Pancreas (tissue), 10 donors: ENCODE results near the gene CRIM1. TPM values are rescaled to one million over a fixed set of nuclear protein-coding genes. Genes with fewer than 3 reads are reported as not detected.

Source experiments
- ATAC-seq, 4 donors: fragments of 200-7000 bp; cut with Tn5 transposase; one replicate each; pipeline versions ENCODE4 v1.8.0 to v1.9.1; 2020; ENCODE audit warnings: mild to moderate bottlenecking in 4 of 4, moderate library complexity in 4 of 4
- DNase-seq, 6 donors: peaks; one replicate each; pipeline ENCODE4 v3.0.0-alpha.2; 2020
- FAIRE-seq: peaks from 2 replicates; lab custom pipeline; 2012; peaks lifted over from hg19 to GRCh38; lab: Jason Lieb, UNC
- H3K27ac ChIP-seq, 4 donors: fragments of 200-600 bp; sonication (generic); 1 replicate in 3 of 4; 2 replicates in 1 of 4; pipeline versions ENCODE4 v1.5.0 to v1.8.0; 2020
- H3K27me3 ChIP-seq, 4 donors: fragments of 200-600 bp; one replicate each; pipeline ENCODE4 v1.8.0; 2021
- H3K36me3 ChIP-seq, 3 donors: fragments of 200-600 bp; sonication (generic) in 1 of 3; one replicate each; pipeline versions ENCODE4 v1.5.0 to v1.8.0; 2020 to 2021
- H3K4me1 ChIP-seq, 3 donors: fragments of 200-600 bp; one replicate each; pipeline ENCODE4 v1.8.0; 2021
- H3K4me3 ChIP-seq, 4 donors: fragments of 200-600 bp; sonication (generic) in 2 of 4; one replicate each; pipeline versions ENCODE4 v1.5.0 to v1.8.0; 2020 to 2021
- H3K9me3 ChIP-seq, 4 donors: fragments of 200-600 bp; one replicate each; pipeline ENCODE4 v1.8.0; 2021
- WGBS, 2 donors: extraction: QIAGEN DNeasy Blood & Tissue Kit; methylation state at CpG; one replicate each; pipeline ENCODE4 v1.1.7; 2013; 5-methylcytosine and 5-hydroxymethylcytosine counted together
- intact Hi-C, 3 donors: fragments of 100-400 bp; cut with DNase I; formaldehyde crosslinking; loops; one replicate each; pipeline versions ENCODE4 v1.11.1 to v1.14.2; 2022
- polyA plus RNA-seq, 2 donors: library from polyadenylated mRNA; stranded (reverse); fragments of 200-250 nt; gene quantifications; one replicate each; pipeline ENCODE4 v1.2.3, GENCODE V29; 2013
- total RNA-seq, 6 donors: library from RNA; stranded (reverse); fragmentation: NEBNext Ultra II Directional in 4 of 6; extraction: Animal tissue kit (Norgen Biotek cat#: 25700) in 4 of 6; gene quantifications; one replicate each; pipeline versions ENCODE4 v1.2.1 to v1.2.4, GENCODE V29; 2021 to 2023
- TF ChIP-seq, protein P1 (sequence below), 4 donors: fragments of 200-600 bp; sonication (generic) in 3 of 4; IDR thresholded peaks; one replicate each; pipeline versions ENCODE4 v1.5.0 to v1.8.0; 2021; ENCODE audit warnings: antibody characterized with exemption in 4 of 4
- donor health status: healthy with polysubstance abuse.
- donor health status: DM: no; HTN: no; CAD: no; lungs with moderate emphysema.
- donor health status: DM: no; HTN: no; CAD: no.
- donor health status: control.
- donor health status: control.
- donor health status: Bipolar disorder and iron deficiency.
- donor health status: DM: yes; HTN: yes; CAD: no.
- donor health status: DM: no; HTN: no; CAD: no.
- donor health status: DM: no; HTN: no; CAD: no.
- donor health status: DM: yes; HTN: yes; CAD: no.

CRIM1 gene
- total and polyA plus RNA-seq, 8 donors, result 5.2 to 29.1 (median 20.2) TPM

DNA sequence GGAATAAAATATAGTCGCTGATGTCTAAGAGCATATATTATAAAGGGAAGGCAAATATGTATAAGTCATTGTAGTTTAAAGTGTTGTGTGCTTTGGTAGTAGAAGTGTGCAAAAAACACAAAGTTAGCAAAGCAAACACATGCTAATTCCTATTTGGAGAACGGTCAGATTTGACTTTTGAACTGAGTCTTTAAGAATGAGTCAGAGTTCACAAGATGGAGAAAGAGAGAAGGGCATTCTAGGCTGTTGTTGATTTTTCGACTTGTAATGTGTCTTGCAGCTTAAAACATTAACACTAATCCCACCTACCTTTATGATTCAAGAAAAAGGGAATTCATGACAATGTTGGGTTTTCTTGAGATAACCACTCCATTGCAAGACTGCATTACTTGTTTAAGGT is 98.1 kb downstream of the CRIM1 start:
- Histone ChIP-seq H3K27me3 (no peaks in the 10 kb centered on the region), H3K27ac (no peak overlapping the region), H3K9me3 (no peaks in the 10 kb centered on the region), H3K36me3 (no peaks in the 10 kb centered on the region), H3K4me3 (no peak overlapping the region), H3K4me1 (peaks cover 0 to 3% (median 0%) of the 10 kb centered on the region in 3 donors)
- DNase-seq (no peak), ATAC-seq (no peak), FAIRE-seq (no peak)
- 67 to 72% methylated on average over 3 of the region's 3 CpGs for WGBS, 2 donors
- intact Hi-C loops, result no loop called here
- TF ChIP-seq, protein P1, sequence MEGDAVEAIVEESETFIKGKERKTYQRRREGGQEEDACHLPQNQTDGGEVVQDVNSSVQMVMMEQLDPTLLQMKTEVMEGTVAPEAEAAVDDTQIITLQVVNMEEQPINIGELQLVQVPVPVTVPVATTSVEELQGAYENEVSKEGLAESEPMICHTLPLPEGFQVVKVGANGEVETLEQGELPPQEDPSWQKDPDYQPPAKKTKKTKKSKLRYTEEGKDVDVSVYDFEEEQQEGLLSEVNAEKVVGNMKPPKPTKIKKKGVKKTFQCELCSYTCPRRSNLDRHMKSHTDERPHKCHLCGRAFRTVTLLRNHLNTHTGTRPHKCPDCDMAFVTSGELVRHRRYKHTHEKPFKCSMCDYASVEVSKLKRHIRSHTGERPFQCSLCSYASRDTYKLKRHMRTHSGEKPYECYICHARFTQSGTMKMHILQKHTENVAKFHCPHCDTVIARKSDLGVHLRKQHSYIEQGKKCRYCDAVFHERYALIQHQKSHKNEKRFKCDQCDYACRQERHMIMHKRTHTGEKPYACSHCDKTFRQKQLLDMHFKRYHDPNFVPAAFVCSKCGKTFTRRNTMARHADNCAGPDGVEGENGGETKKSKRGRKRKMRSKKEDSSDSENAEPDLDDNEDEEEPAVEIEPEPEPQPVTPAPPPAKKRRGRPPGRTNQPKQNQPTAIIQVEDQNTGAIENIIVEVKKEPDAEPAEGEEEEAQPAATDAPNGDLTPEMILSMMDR (IDR thresholded peaks at IDR 0.05), result no peak

GRCh38 chr2:36455011-36455410 is 99.4 kb downstream of the CRIM1 start:
- H3K27me3 ChIP-seq, result no peaks in the 10 kb centered on the region
- no peak for ATAC-seq
- no peaks in the 10 kb centered on the region for H3K36me3 ChIP-seq
- FAIRE-seq, result no peak
- peaks cover 0 to 3% (median 0%) of the 10 kb centered on the region in 3 donors for H3K4me1 ChIP-seq
- TF ChIP-seq, protein P1 (IDR thresholded peaks at IDR 0.05), result no peak
- H3K9me3 ChIP-seq, result no peaks in the 10 kb centered on the region
- no peak overlapping the region for H3K27ac ChIP-seq
- intact Hi-C loops, result no loop called here
- no peak overlapping the region for H3K4me3 ChIP-seq
- no peak for DNase-seq
- 66 to 73% methylated on average over 4 of the region's 4 CpGs for WGBS, 2 donors

DNA sequence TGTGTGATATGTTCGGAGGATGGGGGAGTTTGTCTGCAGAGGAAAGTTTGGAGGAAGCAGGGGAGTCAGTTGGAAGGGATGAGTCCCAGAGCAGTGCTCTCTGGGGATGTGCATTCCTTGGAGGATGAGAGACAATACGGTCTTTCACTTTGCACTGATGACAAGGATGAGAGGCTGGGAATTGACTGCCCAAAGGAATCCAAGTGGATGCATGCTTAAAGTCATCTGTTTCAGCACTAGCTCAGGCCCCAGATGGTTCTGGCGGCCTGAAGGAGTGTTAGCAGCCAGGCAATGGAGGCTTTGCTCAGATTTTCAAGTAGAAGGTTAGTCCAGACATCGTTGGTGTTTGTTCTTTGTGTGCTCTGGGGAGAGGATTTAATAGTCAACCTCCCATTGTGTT is 100.2 kb downstream of the CRIM1 start:
- H3K27me3 ChIP-seq, result no peaks in the 10 kb centered on the region
- peak overlapping the region in 1 of 4 donors; percentile 63 for H3K27ac ChIP-seq
- no peaks in the 10 kb centered on the region for H3K36me3 ChIP-seq
- intact Hi-C loops, result no loop called here
- H3K9me3 ChIP-seq, result no peaks in the 10 kb centered on the region
- WGBS, 2 donors, result 74 to 81% methylated on average over 4 of the region's 4 CpGs
- ATAC-seq, result no peak
- peaks cover 0 to 4% (median 0%) of the 10 kb centered on the region in 3 donors for H3K4me1 ChIP-seq
- H3K4me3 ChIP-seq, result no peak overlapping the region
- TF ChIP-seq, protein P1 (IDR thresholded peaks at IDR 0.05), result no peak
- no peak for DNase-seq
- FAIRE-seq, result no peak

- intact Hi-C loops, result no loop called here
- WGBS, 2 donors, result 40 to 42% methylated on average over 17 of the region's 17 CpGs
- Histone ChIP-seq H3K27ac (peak overlapping the region in 2 of 4 donors; percentile 6 to 63), H3K36me3 (no peaks in the 10 kb centered on the region), H3K27me3 (no peaks in the 10 kb centered on the region), H3K9me3 (no peaks in the 10 kb centered on the region), H3K4me3 (no peak overlapping the region), H3K4me1 (peaks cover 0 to 10% (median 0%) of the 10 kb centered on the region in 3 donors)
- peak in 3 of 6 donors; percentile 13 to 37 (median 30) for DNase-seq
- no peak for FAIRE-seq
- ATAC-seq, result peak in 3 of 4 donors; percentile 15 to 67 (median 36)
- TF ChIP-seq, protein P1 (IDR thresholded peaks at IDR 0.05), result no peak
Observed at GRCh38 chr2:36456227-36457175, 100.9 kb downstream of the CRIM1 start.

- H3K4me3 ChIP-seq, result no peak overlapping the region
- no peak for ATAC-seq
- intact Hi-C loops, result no loop called here
Observed at GRCh38 chr2:36458106-36458505, 102.5 kb downstream of the CRIM1 start.

More at GRCh38 chr2:36458106-36458505, 102.5 kb downstream of the CRIM1 start:
- peaks cover 0 to 14% (median 0%) of the 10 kb centered on the region in 3 donors for H3K4me1 ChIP-seq
- no peak for FAIRE-seq
- H3K36me3 ChIP-seq, result no peaks in the 10 kb centered on the region
- 84 to 91% methylated on average over 5 of the region's 5 CpGs for WGBS, 2 donors
- H3K27me3 ChIP-seq, result no peaks in the 10 kb centered on the region
- TF ChIP-seq, protein P1 (IDR thresholded peaks at IDR 0.05), result no peak
- H3K9me3 ChIP-seq, result no peaks in the 10 kb centered on the region
- no peak overlapping the region for H3K27ac ChIP-seq
- no peak for DNase-seq
